GM18498 (cell line): Measurements from ENCODE around the gene RALGAPB.

Experiments
- ATAC-seq: cut with Tn5 transposase; IDR thresholded peaks from one replicate; pipeline ENCODE4 v1.9.1; 2021; ENCODE audit warnings: mild to moderate bottlenecking, moderate library complexity; ENCODE audit not compliant: unreplicated experiment

Gene RALGAPB

GRCh38 chr20:38543014-38543906 lies 70.6 kb downstream of the RALGAPB start:
- no peak for ATAC-seq

GRCh38 chr20:38545771-38546170 lies 73.1 kb downstream of the RALGAPB start:
- ATAC-seq, result no peak

- no peak for ATAC-seq
Observed at GRCh38 chr20:38547288-38548085, 74.8 kb downstream of the RALGAPB start.

GRCh38 chr20:38548356-38549083 lies 75.9 kb downstream of the RALGAPB start:
- no peak for ATAC-seq

GRCh38 chr20:38550274-38550673 lies 77.6 kb downstream of the RALGAPB start:
- no peak for ATAC-seq

- no peak for ATAC-seq
Observed at GRCh38 chr20:38551056-38551626, 78.5 kb downstream of the RALGAPB start.

- no peak for ATAC-seq
Observed at GRCh38 chr20:38554986-38555385, 82.3 kb downstream of the RALGAPB start.

- ATAC-seq, result no peak
Observed at GRCh38 chr20:38555395-38555794, 82.8 kb downstream of the RALGAPB start.

GRCh38 chr20:38557174-38557573 lies 84.5 kb downstream of the RALGAPB start:
- no peak for ATAC-seq

- ATAC-seq, result no peak
Observed at GRCh38 chr20:38558596-38559360, 86.1 kb downstream of the RALGAPB start.

- ATAC-seq, result no peak
Observed at GRCh38 chr20:38559764-38560163, 87.1 kb downstream of the RALGAPB start.

GRCh38 chr20:38563802-38564431 lies 91.3 kb downstream of the RALGAPB start:
- ATAC-seq, result no peak

GRCh38 chr20:38564680-38565079 lies 92.0 kb downstream of the RALGAPB start:
- ATAC-seq, result no peak

GRCh38 chr20:38566036-38566598 lies 93.5 kb downstream of the RALGAPB start:
- no peak for ATAC-seq

GRCh38 chr20:38569747-38570525 lies 97.3 kb downstream of the RALGAPB start:
- no peak for ATAC-seq

GRCh38 chr20:38573413-38573812 lies 100.8 kb downstream of the RALGAPB start:
- no peak for ATAC-seq

GRCh38 chr20:38579219-38579910 lies 106.7 kb downstream of the RALGAPB start:
- ATAC-seq, result no peak

- ATAC-seq, result no peak
Observed at GRCh38 chr20:38579921-38580320, 107.3 kb downstream of the RALGAPB start.
